HepG2 (cell line): ENCODE results near the gene RERE. TPM values are rescaled to one million over a fixed set of nuclear protein-coding genes. Genes with fewer than 3 reads are reported as not detected.
A peak's percentile ranks its signal among the peaks of the same experiment; 100 is the strongest.

ENCODE experiments used
- FOXK1 ChIP-seq: sonication (generic); formaldehyde crosslinking; IDR thresholded peaks from 2 replicates; pipeline ENCODE4 v1.4.0; 2020; ENCODE audit warnings: low read depth, missing genetic modification reagents, borderline replicate concordance
- MED13 ChIP-seq: sonication (generic); formaldehyde crosslinking; IDR thresholded peaks from 2 replicates; pipeline ENCODE4 v1.5.0; 2020; ENCODE audit warnings: missing genetic modification reagents
- NFE2L1 ChIP-seq: sonication (generic); formaldehyde crosslinking; IDR thresholded peaks from 2 replicates; pipeline ENCODE4 v1.4.0; 2020; ENCODE audit warnings: missing genetic modification reagents, mild to moderate bottlenecking, borderline replicate concordance
- NR3C1 ChIP-seq: sonication (generic); formaldehyde crosslinking; IDR thresholded peaks from 2 replicates; pipeline ENCODE4 v1.4.0; 2020; ENCODE audit warnings: missing genetic modification reagents
- SIX4 ChIP-seq: sonication (generic); formaldehyde crosslinking; IDR thresholded peaks from 2 replicates; pipeline ENCODE4 v1.4.0; 2020; ENCODE audit warnings: missing genetic modification reagents
- SP4 ChIP-seq: sonication (generic); formaldehyde crosslinking; IDR thresholded peaks from 2 replicates; pipeline ENCODE4 v1.8.1; 2023; ENCODE audit warnings: mild to moderate bottlenecking, missing genetic modification reagents
- TOE1 ChIP-seq: sonication (generic); formaldehyde crosslinking; IDR thresholded peaks from 2 replicates; pipeline ENCODE4 v1.4.0; 2020; ENCODE audit warnings: mild to moderate bottlenecking, missing genetic modification reagents
- TOPORS ChIP-seq: sonication (generic); formaldehyde crosslinking; IDR thresholded peaks from 2 replicates; pipeline ENCODE4 v1.8.0; 2023; ENCODE audit warnings: mild to moderate bottlenecking, missing genetic modification reagents
- YEATS2 ChIP-seq: sonication (generic); formaldehyde crosslinking; IDR thresholded peaks from 2 replicates; pipeline ENCODE4 v1.4.0; 2020; ENCODE audit warnings: missing genetic modification reagents, borderline replicate concordance
- ZBTB3 ChIP-seq: sonication (generic); formaldehyde crosslinking; IDR thresholded peaks from 2 replicates; pipeline ENCODE4 v1.4.0; 2020; ENCODE audit warnings: low read depth, mild to moderate bottlenecking, moderate library complexity, missing genetic modification reagents, borderline replicate concordance
- ZC3H4 ChIP-seq: sonication (generic); formaldehyde crosslinking; IDR thresholded peaks from 2 replicates; pipeline ENCODE4 v1.4.0; 2020; ENCODE audit warnings: missing genetic modification reagents, borderline replicate concordance
- ZNF160 ChIP-seq: sonication (generic); formaldehyde crosslinking; IDR thresholded peaks from 2 replicates; pipeline ENCODE4 v1.8.0; 2022; ENCODE audit warnings: mild to moderate bottlenecking, inconsistent platforms, missing genetic modification reagents
- ZNF292 ChIP-seq: sonication (generic); formaldehyde crosslinking; IDR thresholded peaks from 2 replicates; pipeline ENCODE4 v1.8.1; 2022; ENCODE audit warnings: mild to moderate bottlenecking, low read depth, missing genetic modification reagents, borderline replicate concordance
- ZNF547 ChIP-seq: sonication (generic); formaldehyde crosslinking; IDR thresholded peaks from 2 replicates; pipeline ENCODE4 v1.5.1; 2020; ENCODE audit warnings: mild to moderate bottlenecking, missing genetic modification reagents
- polyA plus RNA-seq, 8 experiments: library from polyadenylated mRNA; depleted of rRNA in 3 of 8; stranded (reverse) in 7 of 8; unstranded in 1 of 8; fragments of >200 nt; fragmentation: Illumina TruSeq in 4 of 8; extraction: Trizol in 4 of 8; gene quantifications; 2 replicates each; pipeline versions ENCODE4 v1.2.1 to v1.2.3, GENCODE V29; 2011 to 2016; ENCODE audit warnings: low read depth in 4 of 8, missing spikeins in 1 of 8, mixed read lengths in 1 of 8; ENCODE audit not compliant: insufficient read depth in 1 of 8
- total RNA-seq, 5 experiments: library from RNA; depleted of rRNA; stranded (reverse); fragments of >200 nt; fragmentation: Illumina TruSeq; extraction: Trizol; gene quantifications; 2 replicates each; pipeline ENCODE4 v1.2.3, GENCODE V29; 2016; ENCODE audit warnings: low read depth in 1 of 5
- TF ChIP-seq, protein P1 (sequence below): sonication (generic); formaldehyde crosslinking; IDR thresholded peaks from 2 replicates; pipeline ENCODE4 v1.4.0; 2020; ENCODE audit warnings: missing genetic modification reagents
- TF ChIP-seq, protein P2 (sequence below): sonication (generic); formaldehyde crosslinking; conservative IDR thresholded peaks from 2 replicates; pipeline ENCODE4 v1.5.0; 2020; ENCODE audit warnings: missing genetic modification reagents
- TF ChIP-seq, protein P3 (sequence below): sonication (generic); formaldehyde crosslinking; IDR thresholded peaks from 2 replicates; pipeline ENCODE4 v1.5.1; 2020; ENCODE audit warnings: mild to moderate bottlenecking, missing genetic modification reagents, borderline replicate concordance
- TF ChIP-seq, protein P4 (sequence below): IDR thresholded peaks from 2 replicates; pipeline ENCODE4 v1.6.1; 2016; ENCODE audit warnings: missing genetic modification reagents, missing compliant biosample characterization
- TF ChIP-seq, protein P5 (sequence below): sonication (generic); formaldehyde crosslinking; IDR thresholded peaks from 2 replicates; pipeline ENCODE4 v1.9.0; 2021; ENCODE audit warnings: missing genetic modification reagents, mild to moderate bottlenecking, borderline replicate concordance
- TF ChIP-seq, protein P6 (sequence below): sonication (generic); formaldehyde crosslinking; IDR thresholded peaks from 2 replicates; pipeline ENCODE4 v1.4.0; 2020; ENCODE audit warnings: mild to moderate bottlenecking, missing genetic modification reagents

RERE gene
- total and polyA plus RNA-seq, 2 of the 13 experiments (the other 11 are each of a cell fraction or from before 2014, with no cell fraction given): 18.3 to 21.9 TPM

DNA sequence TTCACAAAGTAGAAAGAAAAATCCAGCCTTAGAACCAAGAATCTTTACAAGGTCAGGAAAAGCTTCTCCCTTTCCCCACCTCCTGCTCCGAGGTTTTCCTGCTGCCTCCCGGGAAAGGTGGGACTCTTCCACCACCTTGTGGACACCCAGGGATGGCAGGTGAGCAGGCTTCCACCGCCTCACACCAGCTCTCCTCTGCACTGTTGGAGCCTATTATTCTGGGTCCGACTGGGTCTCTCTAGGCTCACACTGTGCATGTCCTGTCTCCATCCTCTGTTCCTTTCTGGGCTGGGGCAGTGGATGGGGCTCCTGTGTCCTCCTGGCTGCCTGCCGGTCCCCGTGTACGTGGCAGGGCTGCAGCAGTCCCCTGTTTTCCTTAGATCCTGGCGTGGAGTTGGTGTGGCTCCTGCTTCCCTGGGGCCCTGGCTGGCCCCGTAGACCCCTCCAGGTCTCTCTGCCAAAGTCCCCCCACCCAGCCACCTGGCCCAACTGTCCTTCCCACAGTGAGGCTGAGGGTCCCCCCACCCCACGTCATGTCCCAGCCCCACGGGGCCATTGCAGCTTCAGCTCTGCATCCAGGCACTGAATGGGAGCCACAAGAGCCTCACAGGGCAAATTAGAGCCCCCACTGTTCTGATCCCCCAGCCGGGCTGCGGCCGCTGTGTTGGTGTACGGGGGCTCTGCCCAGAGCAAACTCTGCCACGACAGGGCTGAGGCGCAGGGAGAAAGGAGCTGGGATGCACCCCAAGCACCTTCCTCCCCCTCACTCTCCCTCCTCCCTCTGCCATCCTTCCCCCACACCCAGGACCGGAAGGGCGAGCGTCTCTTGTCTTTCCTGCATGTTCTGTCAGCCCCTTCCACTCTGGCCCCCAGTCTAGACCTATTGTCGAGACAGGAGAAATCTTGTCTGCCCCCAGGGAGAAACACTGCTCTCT is 502.8 kb downstream of the RERE start (continued):
- TF ChIP-seq, protein P1, sequence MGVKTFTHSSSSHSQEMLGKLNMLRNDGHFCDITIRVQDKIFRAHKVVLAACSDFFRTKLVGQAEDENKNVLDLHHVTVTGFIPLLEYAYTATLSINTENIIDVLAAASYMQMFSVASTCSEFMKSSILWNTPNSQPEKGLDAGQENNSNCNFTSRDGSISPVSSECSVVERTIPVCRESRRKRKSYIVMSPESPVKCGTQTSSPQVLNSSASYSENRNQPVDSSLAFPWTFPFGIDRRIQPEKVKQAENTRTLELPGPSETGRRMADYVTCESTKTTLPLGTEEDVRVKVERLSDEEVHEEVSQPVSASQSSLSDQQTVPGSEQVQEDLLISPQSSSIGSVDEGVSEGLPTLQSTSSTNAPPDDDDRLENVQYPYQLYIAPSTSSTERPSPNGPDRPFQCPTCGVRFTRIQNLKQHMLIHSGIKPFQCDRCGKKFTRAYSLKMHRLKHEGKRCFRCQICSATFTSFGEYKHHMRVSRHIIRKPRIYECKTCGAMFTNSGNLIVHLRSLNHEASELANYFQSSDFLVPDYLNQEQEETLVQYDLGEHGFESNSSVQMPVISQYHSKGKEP (CRISPR knock-in tag): no peak
- TF ChIP-seq FOXK1 (CRISPR knock-in tag): 0 out of 2 replicates have a peak, but pooled peaks have one; percentile 9
- no peak for TF ChIP-seq SP4
- TF ChIP-seq TOE1 (CRISPR knock-in tag): no peak
- no peak for TF ChIP-seq TOPORS (CRISPR knock-in tag)
- TF ChIP-seq MED13: no peak
- TF ChIP-seq NFE2L1 (CRISPR knock-in tag): no peak
- TF ChIP-seq ZNF547: 0 out of 2 replicates have a peak, but pooled peaks have one; percentile 60
- TF ChIP-seq, protein P2, sequence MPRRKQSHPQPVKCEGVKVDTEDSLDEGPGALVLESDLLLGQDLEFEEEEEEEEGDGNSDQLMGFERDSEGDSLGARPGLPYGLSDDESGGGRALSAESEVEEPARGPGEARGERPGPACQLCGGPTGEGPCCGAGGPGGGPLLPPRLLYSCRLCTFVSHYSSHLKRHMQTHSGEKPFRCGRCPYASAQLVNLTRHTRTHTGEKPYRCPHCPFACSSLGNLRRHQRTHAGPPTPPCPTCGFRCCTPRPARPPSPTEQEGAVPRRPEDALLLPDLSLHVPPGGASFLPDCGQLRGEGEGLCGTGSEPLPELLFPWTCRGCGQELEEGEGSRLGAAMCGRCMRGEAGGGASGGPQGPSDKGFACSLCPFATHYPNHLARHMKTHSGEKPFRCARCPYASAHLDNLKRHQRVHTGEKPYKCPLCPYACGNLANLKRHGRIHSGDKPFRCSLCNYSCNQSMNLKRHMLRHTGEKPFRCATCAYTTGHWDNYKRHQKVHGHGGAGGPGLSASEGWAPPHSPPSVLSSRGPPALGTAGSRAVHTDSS (CRISPR knock-in tag): no peak
- TF ChIP-seq, protein P3, sequence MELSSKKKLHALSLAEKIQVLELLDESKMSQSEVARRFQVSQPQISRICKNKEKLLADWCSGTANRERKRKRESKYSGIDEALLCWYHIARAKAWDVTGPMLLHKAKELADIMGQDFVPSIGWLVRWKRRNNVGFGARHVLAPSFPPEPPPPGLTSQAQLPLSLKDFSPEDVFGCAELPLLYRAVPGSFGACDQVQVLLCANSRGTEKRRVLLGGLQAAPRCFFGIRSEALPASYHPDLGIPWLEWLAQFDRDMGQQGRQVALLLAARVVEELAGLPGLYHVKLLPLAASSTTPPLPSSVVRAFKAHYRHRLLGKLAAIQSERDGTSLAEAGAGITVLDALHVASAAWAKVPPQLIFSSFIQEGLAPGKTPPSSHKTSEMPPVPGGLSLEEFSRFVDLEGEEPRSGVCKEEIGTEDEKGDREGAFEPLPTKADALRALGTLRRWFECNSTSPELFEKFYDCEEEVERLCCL (CRISPR knock-in tag): 0 out of 2 replicates have a peak, but pooled peaks have one; percentile 31
- TF ChIP-seq, protein P4, sequence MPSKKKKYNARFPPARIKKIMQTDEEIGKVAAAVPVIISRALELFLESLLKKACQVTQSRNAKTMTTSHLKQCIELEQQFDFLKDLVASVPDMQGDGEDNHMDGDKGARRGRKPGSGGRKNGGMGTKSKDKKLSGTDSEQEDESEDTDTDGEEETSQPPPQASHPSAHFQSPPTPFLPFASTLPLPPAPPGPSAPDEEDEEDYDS (CRISPR knock-in tag): no peak
- TF ChIP-seq, protein P5, sequence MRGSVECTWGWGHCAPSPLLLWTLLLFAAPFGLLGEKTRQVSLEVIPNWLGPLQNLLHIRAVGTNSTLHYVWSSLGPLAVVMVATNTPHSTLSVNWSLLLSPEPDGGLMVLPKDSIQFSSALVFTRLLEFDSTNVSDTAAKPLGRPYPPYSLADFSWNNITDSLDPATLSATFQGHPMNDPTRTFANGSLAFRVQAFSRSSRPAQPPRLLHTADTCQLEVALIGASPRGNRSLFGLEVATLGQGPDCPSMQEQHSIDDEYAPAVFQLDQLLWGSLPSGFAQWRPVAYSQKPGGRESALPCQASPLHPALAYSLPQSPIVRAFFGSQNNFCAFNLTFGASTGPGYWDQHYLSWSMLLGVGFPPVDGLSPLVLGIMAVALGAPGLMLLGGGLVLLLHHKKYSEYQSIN (CRISPR knock-in tag): no peak
- no peak for TF ChIP-seq NR3C1 (CRISPR knock-in tag)
- TF ChIP-seq ZC3H4 (CRISPR knock-in tag): 0 out of 2 replicates have a peak, but pooled peaks have one; percentile 34
- no peak for TF ChIP-seq YEATS2 (CRISPR knock-in tag)
- TF ChIP-seq, protein P6, sequence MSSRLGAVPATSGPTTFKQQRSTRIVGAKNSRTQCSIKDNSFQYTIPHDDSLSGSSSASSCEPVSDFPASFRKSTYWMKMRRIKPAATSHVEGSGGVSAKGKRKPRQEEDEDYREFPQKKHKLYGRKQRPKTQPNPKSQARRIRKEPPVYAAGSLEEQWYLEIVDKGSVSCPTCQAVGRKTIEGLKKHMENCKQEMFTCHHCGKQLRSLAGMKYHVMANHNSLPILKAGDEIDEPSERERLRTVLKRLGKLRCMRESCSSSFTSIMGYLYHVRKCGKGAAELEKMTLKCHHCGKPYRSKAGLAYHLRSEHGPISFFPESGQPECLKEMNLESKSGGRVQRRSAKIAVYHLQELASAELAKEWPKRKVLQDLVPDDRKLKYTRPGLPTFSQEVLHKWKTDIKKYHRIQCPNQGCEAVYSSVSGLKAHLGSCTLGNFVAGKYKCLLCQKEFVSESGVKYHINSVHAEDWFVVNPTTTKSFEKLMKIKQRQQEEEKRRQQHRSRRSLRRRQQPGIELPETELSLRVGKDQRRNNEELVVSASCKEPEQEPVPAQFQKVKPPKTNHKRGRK (CRISPR knock-in tag): peak; percentile 38; the same call in 1 of the 2 replicates
- no peak for TF ChIP-seq ZNF160 (CRISPR knock-in tag)
- TF ChIP-seq ZNF292 (CRISPR knock-in tag): 0 out of 2 replicates have a peak, but pooled peaks have one; percentile 27
- TF ChIP-seq ZBTB3: no peak
- TF ChIP-seq SIX4 (CRISPR knock-in tag): no peak
